HG02970 (cell line): ENCODE data around the gene AHNAK.
"Not testable (repeated sequence)": the region's sequence is repeated elsewhere in the genome, so short reads cannot be mapped to it uniquely, and the experiment has no call there.

Experiments
- ATAC-seq: cut with Tn5 transposase; IDR thresholded peaks from one replicate; pipeline ENCODE4 v1.9.1; 2021; ENCODE audit warnings: mild to moderate bottlenecking, moderate library complexity, moderate number of reproducible peaks; ENCODE audit not compliant: unreplicated experiment, low FRiP score

The AHNAK gene

GRCh38 chr11:62466444-62466843, 80.2 kb downstream of the AHNAK start:
- no peak for ATAC-seq

GRCh38 chr11:62464655-62465054, 82.0 kb downstream of the AHNAK start:
- ATAC-seq: no peak

- no peak for ATAC-seq
Observed at GRCh38 chr11:62463121-62463542, 83.5 kb downstream of the AHNAK start.

GRCh38 chr11:62462508-62462892, 84.1 kb downstream of the AHNAK start:
- no peak for ATAC-seq

GRCh38 chr11:62461740-62462507, 84.7 kb downstream of the AHNAK start:
- no peak for ATAC-seq

GRCh38 chr11:62459080-62459479, 87.5 kb downstream of the AHNAK start:
- ATAC-seq: no peak

- no peak for ATAC-seq
Observed at GRCh38 chr11:62458212-62459002, 88.2 kb downstream of the AHNAK start.

- no peak for ATAC-seq
Observed at GRCh38 chr11:62457478-62457877, 89.1 kb downstream of the AHNAK start.

GRCh38 chr11:62456630-62457029, 90.0 kb downstream of the AHNAK start:
- no peak for ATAC-seq

GRCh38 chr11:62452839-62453468, 93.7 kb downstream of the AHNAK start:
- ATAC-seq: no peak

GRCh38 chr11:62452261-62452660, 94.3 kb downstream of the AHNAK start:
- no peak for ATAC-seq

GRCh38 chr11:62451241-62451621, 95.4 kb downstream of the AHNAK start:
- ATAC-seq: no peak

GRCh38 chr11:62450543-62451240, 95.9 kb downstream of the AHNAK start:
- no peak for ATAC-seq

- not testable (repeated sequence) for ATAC-seq
Observed at GRCh38 chr11:62449912-62450311, 96.7 kb downstream of the AHNAK start.

GRCh38 chr11:62449451-62449851, 97.2 kb downstream of the AHNAK start:
- ATAC-seq: no peak

- no peak for ATAC-seq
Observed at GRCh38 chr11:62446091-62446490, 100.5 kb downstream of the AHNAK start.

GRCh38 chr11:62445314-62445740, 101.3 kb downstream of the AHNAK start:
- ATAC-seq: no peak

GRCh38 chr11:62444835-62445234, 101.8 kb downstream of the AHNAK start:
- no peak for ATAC-seq

GRCh38 chr11:62444236-62444833, 102.3 kb downstream of the AHNAK start:
- no peak for ATAC-seq
